Motor neuron (in vitro differentiated cells): ENCODE data around the gene SPRYD3. TPM values are rescaled to one million over a fixed set of nuclear protein-coding genes. Genes with fewer than 3 reads are reported as not detected.

Experiments used
- ATAC-seq, 8 experiments: fragments of 200-7000 bp; cut with Tn5 transposase; replicated peaks in 6 of 8; 2 replicates each; pipeline ENCODE4 v1.8.0; 2021; ENCODE audit warnings: mild to moderate bottlenecking in 8 of 8, moderate library complexity in 8 of 8
- H3K27ac ChIP-seq, 2 donors: fragments of 250-450 bp; sonication (Bioruptor Pico); 2 replicates each; pipeline ENCODE4 v1.9.0; 2021; ENCODE audit warnings: antibody characterized with exemption in 2 of 2, mild to moderate bottlenecking in 2 of 2, moderate library complexity in 1 of 2
- H3K4me1 ChIP-seq, 2 donors: fragments of 250-450 bp; sonication (Bioruptor Pico); replicated peaks in 1 of 2; 2 replicates each; pipeline ENCODE4 v1.6.1; 2021; ENCODE audit warnings: antibody characterized with exemption in 2 of 2, mild to moderate bottlenecking in 2 of 2, moderate library complexity in 1 of 2
- H3K4me3 ChIP-seq, 5 donors: fragments of 250-450 bp; sonication (Bioruptor Pico); 2 replicates each; pipeline ENCODE4 v1.9.0; 2021; ENCODE audit warnings: antibody characterized with exemption in 5 of 5, mild to moderate bottlenecking in 5 of 5, moderate library complexity in 4 of 5
- WGBS, 10 experiments: fragments of 450-650 bp; shearing (Covaris generic); methylation state at CpG; one replicate each; pipeline ENCODE4 v1.0.0; 2022; 5-methylcytosine and 5-hydroxymethylcytosine counted together
- in situ Hi-C, 9 experiments: fragments of 400-800 bp; cut with MboI; loops; one replicate each; pipeline ENCODE4 v1.15.0; 2021; ENCODE audit warnings: low sequenced_read_pairs in 9 of 9, low pct_unique_long_range_greater_than_20kb in 2 of 9; ENCODE audit not compliant: unreplicated experiment in 9 of 9
- total RNA-seq, 8 experiments: library from RNA; unstranded; fragments of 300-600 nt; gene quantifications; 2 replicates each; pipeline versions ENCODE4 v1.2.3 to v1.2.4, GENCODE V29; 2022

The SPRYD3 gene
- total RNA-seq, 8 experiments from 2014 or later, result 10.8 to 40.1 (median 17.9) TPM

GRCh38 chr12:53014709-53015108, 64.5 kb downstream of the SPRYD3 start:
- H3K4me1 ChIP-seq, result no peaks in the 10 kb centered on the region
- no peak overlapping the region for H3K4me3 ChIP-seq
- H3K27ac ChIP-seq, result no peak overlapping the region
- in situ Hi-C loops, result no loop called here
- no peak for ATAC-seq
- WGBS, 10 experiments, result 50 to 100% (median 87%) methylated on average over 1 to 2 of the region's 2 CpGs; no CpG with 5 or more reads in 1 of the 10 experiments

Other genes starting within 250 kb of the SPRYD3 start
- under 1 TPM in 2 of 8 experiments, not detected in 6; 0.32 to 0.90 TPM for gene KRT79, start 245.1 kb downstream of the SPRYD3 start, total RNA-seq
- gene KRT78, start 230.4 kb downstream of the SPRYD3 start, total RNA-seq, result 1 to 10 TPM in 2 of 8 experiments, under 1 TPM in 3, not detected in 3; 0.09 to 1.5 (median 0.71) TPM
- 10 to 100 TPM in 2 of 8 experiments, 1 to 10 TPM in 6; 1.2 to 11.5 (median 8.3) TPM for gene KRT8, start 174.3 kb downstream of the SPRYD3 start, total RNA-seq
- gene KRT18, start 130.3 kb downstream of the SPRYD3 start, total RNA-seq, result 10 to 100 TPM in 4 of 8 experiments, 1 to 10 TPM in 3, under 1 TPM in 1; 0.43 to 88.6 (median 14.6) TPM
- gene EIF4B, start 72.9 kb downstream of the SPRYD3 start, total RNA-seq, result 100 to 1,000 TPM; 367 to 585 (median 537) TPM
- 10 to 100 TPM in 3 of 8 experiments, 1 to 10 TPM in 5; 3.4 to 24.6 (median 7.6) TPM for gene TNS2, start 29.3 kb downstream of the SPRYD3 start, total RNA-seq
- 100 to 1,000 TPM in 1 of 8 experiments, 10 to 100 TPM in 1, 1 to 10 TPM in 4, under 1 TPM in 2; 0.41 to 480 (median 1.9) TPM for gene IGFBP6, start 18.3 kb upstream of the SPRYD3 start, total RNA-seq
- 1 to 10 TPM in 2 of 8 experiments, not detected in 6; 1.0 to 1.8 TPM for gene SOAT2, start 24.1 kb upstream of the SPRYD3 start, total RNA-seq
- 10 to 100 TPM; 13.8 to 39.8 (median 19.1) TPM for gene ZNF740, start 101.3 kb upstream of the SPRYD3 start, total RNA-seq
- gene CSAD, start 101.5 kb upstream of the SPRYD3 start, total RNA-seq, result 100 to 1,000 TPM in 1 of 8 experiments, 10 to 100 TPM in 6, 1 to 10 TPM in 1; 8.0 to 106 (median 27.7) TPM
- gene ITGB7, start 127.9 kb upstream of the SPRYD3 start, total RNA-seq, result 1 to 10 TPM in 3 of 8 experiments, under 1 TPM in 5; 0.05 to 1.6 (median 0.80) TPM
- gene RARG, start 152.8 kb upstream of the SPRYD3 start, total RNA-seq, result 10 to 100 TPM in 3 of 8 experiments, 1 to 10 TPM in 4, under 1 TPM in 1; 0.33 to 37.3 (median 4.2) TPM
- gene ESPL1, start 188.9 kb upstream of the SPRYD3 start, total RNA-seq, result 10 to 100 TPM in 3 of 8 experiments, under 1 TPM in 5; 0.50 to 15.2 (median 0.66) TPM
- 1,000 to 10,000 TPM in 4 of 8 experiments, 100 to 1,000 TPM in 4; 433 to 1,182 (median 923) TPM for gene PFDN5, start 216.2 kb upstream of the SPRYD3 start, total RNA-seq
- gene MYG1, start 220.3 kb upstream of the SPRYD3 start, total RNA-seq, result 100 to 1,000 TPM in 1 of 8 experiments, 10 to 100 TPM in 7; 70.2 to 101 (median 87.1) TPM
- gene AAAS, start 242.2 kb upstream of the SPRYD3 start, total RNA-seq, result 100 to 1,000 TPM in 1 of 8 experiments, 10 to 100 TPM in 7; 46.8 to 111 (median 64.1) TPM